Fibroblast of pulmonary artery (primary cell): ENCODE results near the gene GFAP.
A peak's percentile ranks its signal among the peaks of the same experiment; 100 is the strongest.

Experiments
- DNase-seq: peaks from one replicate; pipeline ENCODE4 v3.0.0-alpha.2; 2010; ENCODE audit warnings: low read depth
- H3K4me3 ChIP-seq: replicated peaks from 2 replicates; pipeline ENCODE4 v1.5.1; 2011; ENCODE audit warnings: low read depth, mild to moderate bottlenecking, control low read depth, low read length, moderate library complexity
- TF ChIP-seq, protein P1 (sequence below): IDR thresholded peaks from 2 replicates; pipeline ENCODE4 v1.5.1; 2011; ENCODE audit warnings: mild to moderate bottlenecking, control low read depth, low read length, inconsistent platforms; ENCODE audit errors: missing control alignments

Gene GFAP

DNA sequence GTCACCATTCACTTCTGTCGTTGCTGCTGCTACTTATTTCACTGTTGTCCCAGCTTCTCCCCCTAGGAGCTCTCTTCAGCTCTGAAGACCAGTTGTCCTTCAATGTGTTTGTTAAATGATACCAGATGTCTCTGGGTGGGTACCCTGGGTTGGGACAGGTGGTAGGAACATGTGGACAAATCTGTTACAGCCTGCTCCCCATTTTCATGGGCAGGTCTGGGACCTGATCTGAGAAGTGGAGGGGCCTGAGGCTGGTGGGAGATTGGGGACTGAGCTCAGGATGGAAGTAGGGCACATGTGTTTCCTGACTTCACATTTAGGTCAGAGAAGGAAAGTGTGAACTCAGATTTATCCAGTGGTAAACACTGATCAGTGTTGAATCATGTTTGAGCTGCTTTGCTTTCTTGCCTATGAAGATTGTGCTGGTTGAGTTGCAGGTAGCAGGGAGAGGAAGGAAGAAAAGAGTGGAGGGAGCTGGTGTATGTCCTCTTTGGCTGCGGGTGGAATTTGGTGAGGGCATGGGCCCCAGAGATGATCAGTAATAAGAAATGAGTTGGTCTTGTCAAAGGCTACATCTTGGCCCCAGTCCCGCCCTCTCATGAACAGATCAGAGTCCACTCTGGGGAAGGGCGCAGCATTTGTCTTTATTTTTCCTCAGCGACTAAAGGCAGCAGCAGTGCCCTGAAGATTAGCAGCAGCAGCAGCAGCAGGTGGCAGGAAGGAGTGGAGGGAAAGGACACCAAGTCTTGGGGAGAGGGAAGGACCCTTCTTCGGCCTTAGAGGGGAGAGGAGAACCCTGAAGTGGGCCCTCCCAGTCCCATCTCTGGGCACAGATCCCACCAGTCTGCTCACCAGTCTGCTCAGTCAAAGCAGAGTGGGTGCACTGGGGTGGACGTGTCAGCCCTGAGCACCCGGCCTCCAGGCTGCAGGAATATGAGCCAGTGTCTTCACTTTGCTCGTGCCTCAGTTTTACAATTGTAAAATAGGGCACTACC, 10.0 kb downstream of the GFAP start:
- DNase-seq: no peak
- TF ChIP-seq, protein P1, sequence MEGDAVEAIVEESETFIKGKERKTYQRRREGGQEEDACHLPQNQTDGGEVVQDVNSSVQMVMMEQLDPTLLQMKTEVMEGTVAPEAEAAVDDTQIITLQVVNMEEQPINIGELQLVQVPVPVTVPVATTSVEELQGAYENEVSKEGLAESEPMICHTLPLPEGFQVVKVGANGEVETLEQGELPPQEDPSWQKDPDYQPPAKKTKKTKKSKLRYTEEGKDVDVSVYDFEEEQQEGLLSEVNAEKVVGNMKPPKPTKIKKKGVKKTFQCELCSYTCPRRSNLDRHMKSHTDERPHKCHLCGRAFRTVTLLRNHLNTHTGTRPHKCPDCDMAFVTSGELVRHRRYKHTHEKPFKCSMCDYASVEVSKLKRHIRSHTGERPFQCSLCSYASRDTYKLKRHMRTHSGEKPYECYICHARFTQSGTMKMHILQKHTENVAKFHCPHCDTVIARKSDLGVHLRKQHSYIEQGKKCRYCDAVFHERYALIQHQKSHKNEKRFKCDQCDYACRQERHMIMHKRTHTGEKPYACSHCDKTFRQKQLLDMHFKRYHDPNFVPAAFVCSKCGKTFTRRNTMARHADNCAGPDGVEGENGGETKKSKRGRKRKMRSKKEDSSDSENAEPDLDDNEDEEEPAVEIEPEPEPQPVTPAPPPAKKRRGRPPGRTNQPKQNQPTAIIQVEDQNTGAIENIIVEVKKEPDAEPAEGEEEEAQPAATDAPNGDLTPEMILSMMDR: no peak
- H3K4me3 ChIP-seq: no peak overlapping the region

DNA sequence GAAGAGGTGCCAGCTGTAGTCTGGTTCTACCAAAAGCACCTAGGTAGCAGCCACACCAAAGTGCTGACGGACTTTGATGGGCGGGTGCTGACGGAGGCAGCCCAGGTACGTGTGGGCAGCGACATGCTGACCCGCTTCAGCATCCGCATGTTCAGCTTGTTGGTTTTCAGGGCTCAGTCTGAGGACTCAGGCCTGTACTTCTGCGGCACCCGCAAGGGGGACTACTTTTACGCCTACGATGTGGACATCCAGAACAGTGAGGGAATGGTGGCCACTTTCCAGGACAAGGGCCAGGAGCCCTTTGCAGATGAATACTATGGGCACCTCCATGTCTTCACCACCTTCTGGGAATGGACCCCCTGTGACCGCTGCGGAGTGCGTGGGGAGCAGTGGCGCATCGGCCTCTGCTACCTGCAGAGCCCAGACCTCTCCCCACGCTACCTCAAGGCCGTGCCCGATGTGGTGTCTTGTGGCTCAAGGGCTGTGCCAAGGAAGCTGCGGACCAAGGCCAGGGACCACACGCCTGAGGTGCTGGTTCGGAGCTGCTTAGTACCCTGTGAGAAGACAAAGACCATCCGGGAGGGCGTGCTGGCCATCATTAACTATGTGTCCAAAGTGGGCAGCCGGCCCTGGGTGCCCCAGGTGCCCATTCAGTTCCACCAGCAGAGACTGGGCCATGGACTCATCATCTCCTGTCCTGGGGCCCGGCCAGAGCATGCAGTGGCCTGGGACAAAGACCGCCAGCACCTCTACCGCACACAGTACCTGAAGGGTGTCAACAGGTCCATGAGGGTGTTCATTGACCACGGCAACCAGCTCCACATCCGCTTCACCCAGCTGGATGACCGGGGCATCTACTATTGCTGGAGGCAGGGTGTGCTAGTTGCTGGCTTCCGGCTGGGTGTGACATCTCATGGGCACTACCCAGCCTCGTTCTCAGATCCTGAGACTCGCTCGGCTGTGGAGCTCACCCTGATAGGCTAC, 11.0 kb downstream of the GFAP start:
- no peak for DNase-seq
- TF ChIP-seq, protein P1: no peak
- H3K4me3 ChIP-seq: no peak overlapping the region

DNA sequence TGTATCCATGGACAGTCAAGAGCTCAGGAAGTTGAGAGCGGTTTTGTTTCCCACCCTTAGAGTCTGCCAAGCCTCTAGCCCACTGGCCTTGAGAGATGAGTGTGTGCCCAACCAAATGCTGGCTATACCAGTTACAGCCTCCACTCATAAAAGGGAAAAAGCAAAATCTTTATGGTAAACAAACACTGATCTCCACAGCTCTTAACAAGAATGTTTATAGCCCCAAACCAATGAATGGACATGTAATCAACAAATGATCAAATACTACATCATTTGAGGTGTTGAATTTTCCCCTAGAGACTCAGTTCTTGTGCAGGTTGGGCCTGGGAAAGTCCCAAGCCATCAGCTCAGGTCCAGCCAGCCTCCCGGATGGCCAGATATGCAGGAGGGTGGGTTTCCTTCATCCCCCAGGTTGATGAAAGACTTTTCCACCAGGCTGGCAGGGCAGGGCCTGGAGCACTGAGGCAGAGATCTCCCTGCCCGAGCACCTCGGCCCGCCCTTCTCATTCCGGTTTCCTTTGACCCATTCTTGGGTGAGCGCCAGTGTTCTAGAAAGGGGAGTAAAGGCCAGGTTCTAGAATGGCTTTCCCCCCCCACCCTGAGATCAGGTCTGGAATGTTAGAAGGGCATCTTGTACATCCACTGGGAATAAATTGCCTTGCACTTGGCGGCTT, 12.2 kb downstream of the GFAP start:
- TF ChIP-seq, protein P1: no peak
- DNase-seq: no peak

DNA sequence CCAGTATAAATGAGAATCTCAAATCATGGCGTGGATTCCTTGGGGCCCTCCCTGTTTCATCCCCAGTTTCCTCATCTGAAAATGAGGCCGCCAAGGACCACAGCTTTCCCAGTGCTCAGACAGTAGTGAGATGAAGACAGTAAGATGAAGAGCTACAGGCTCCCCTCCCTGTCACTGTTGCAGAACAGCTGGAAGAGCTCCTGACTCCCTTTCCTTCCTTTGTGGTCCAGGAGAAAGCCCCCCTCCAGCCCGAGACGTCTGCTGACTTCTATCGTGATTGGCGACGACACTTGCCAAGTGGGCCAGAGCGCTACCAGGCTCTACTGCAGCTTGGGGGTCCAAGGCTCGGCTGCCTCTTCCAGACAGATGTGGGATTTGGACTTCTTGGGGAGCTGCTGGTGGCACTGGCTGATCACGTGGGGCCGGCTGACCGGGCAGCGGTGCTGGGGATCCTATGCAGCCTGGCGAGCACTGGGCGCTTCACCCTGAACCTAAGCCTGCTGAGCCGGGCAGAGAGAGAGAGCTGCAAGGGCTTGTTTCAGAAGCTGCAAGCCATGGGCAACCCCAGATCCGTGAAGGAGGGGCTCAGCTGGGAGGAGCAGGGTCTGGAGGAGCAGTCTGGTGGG, 13.1 kb downstream of the GFAP start:
- H3K4me3 ChIP-seq: no peak overlapping the region
- TF ChIP-seq, protein P1: no peak
- no peak for DNase-seq

More for the DNA sequence above, 12.2 kb downstream of the GFAP start:
- no peak overlapping the region for H3K4me3 ChIP-seq

DNA sequence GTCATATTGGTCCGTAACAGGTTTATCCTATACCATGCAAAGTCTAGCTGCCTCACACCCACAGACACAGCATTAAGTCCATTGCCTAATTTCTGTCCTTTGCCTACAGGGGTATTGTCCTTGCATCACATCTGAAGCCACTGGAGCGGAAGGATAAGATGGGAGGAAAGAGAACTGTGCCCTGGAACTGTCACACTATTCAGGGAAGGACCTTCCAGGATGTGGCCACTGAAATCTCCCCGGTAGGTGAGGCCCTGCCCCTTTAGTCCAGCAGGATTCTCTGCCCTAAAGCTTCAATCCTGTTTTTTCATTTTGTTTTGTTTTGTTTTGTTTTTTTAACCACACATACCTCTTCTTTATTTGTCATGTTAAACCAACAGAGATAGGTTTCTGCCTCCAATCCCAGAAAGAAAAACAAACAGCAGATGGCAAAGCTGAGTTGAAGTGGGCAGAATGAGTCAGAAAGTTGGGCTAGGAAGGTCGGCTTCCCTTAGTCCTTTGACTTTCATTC, 13.8 kb downstream of the GFAP start:
- no peak overlapping the region for H3K4me3 ChIP-seq
- DNase-seq: peak; percentile 63
- TF ChIP-seq, protein P1: peak; percentile 28

DNA sequence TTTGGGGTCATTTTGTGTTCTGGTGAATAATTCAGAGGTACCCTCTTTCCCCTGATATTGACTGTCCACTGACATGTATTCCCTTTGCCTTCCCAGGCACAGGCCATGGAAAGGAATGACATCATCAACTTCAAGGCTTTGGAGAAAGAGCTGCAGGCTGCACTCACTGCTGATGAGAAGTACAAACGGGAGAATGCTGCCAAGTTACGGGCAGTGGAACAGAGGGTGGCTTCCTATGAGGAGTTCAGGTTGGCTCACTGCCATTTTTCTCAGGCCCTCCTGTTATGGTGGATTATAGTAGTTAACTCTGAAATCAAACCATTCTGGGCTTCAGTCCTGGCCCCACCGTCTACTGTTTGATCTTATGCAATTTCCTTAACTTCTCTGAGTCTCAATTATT, 14.4 kb downstream of the GFAP start:
- peak; percentile 97 for DNase-seq

More for the DNA sequence above, 14.4 kb downstream of the GFAP start:
- H3K4me3 ChIP-seq: no peak overlapping the region
- TF ChIP-seq, protein P1: no peak
